Measurements from ENCODE around the gene SV2C.

- TF ChIP-seq CTCF (optimal IDR thresholded peaks at IDR 0.05 in 1 of 3, IDR thresholded peaks at IDR 0.05 in 1 of 3, conservative IDR thresholded peaks at IDR 0.05 in 1 of 3; ENCODE audit: extremely low read depth in 1 of 3, insufficient read depth in 2 of 3, low read length in 3 of 3) (no peak), EZH2 (IDR thresholded peaks at IDR 0.05; ENCODE audit: low read length) (no peak)
These were observed 181.5 kb downstream of the SV2C start for GRCh38 chr5:76264681-76265080.

All from keratinocyte (primary cell).